ENCODE measurements around the gene EIF2AK3. TPM values are rescaled to one million over a fixed set of nuclear protein-coding genes. Genes with fewer than 3 reads are reported as not detected.

EIF2AK3 gene
- 36.9 TPM for total RNA-seq
- 1 to 10 TPM; 4.5 to 8.1 (median 6.2) TPM for polyA plus RNA-seq

GRCh38 chr2:88627055-88627855, at the start of gene EIF2AK3:
TSS of gene EIF2AK3 (minus strand) at chr2:88627464. CDS start at chr2:88627274, 190 bp downstream.
- Mint-ChIP-seq H3K27ac (peak within 1 kb of the TSS; percentile 91 to 95 (median 94)), H3K27me3 (no peaks in the 10 kb centered on the region), H3K4me1 (peaks cover 0 to 22% (median 11%) of the 10 kb centered on the region in 4 donors), H3K4me3 (peak within 1 kb of the TSS in 3 of 4 donors; percentile 94 to 97 (median 96)), H3K36me3 (no peaks in the 10 kb centered on the region), H3K9me3 (peaks cover 0 to 2% (median 0%) of the 10 kb centered on the region in 7 donors)
- peak within 1 kb of the TSS; percentile 92 for H3K4me3 ChIP-seq (ENCODE audit: low read depth, low read length)
- ATAC-seq (ENCODE audit: low read depth in 2 of 2) (peak; percentile 89 to 90), DNase-seq (peak; percentile 93 to 100 (median 98))
- H3K27me3 ChIP-seq (ENCODE audit: control insufficient read depth, insufficient read depth, low read length): no peaks in the 10 kb centered on the region
- H3K27ac ChIP-seq (ENCODE audit: insufficient read depth, low read length, poor library complexity, severe bottlenecking): peak within 1 kb of the TSS; percentile 99
- H3K4me1 ChIP-seq (ENCODE audit: control insufficient read depth, insufficient read depth, low read length, poor library complexity, severe bottlenecking): peaks cover 34% of the 10 kb centered on the region
- no peaks in the 10 kb centered on the region for H3K9me3 ChIP-seq (ENCODE audit: control insufficient read depth in 2 of 2, low read length in 2 of 2)
- no peaks in the 10 kb centered on the region for H3K36me3 ChIP-seq (ENCODE audit: control insufficient read depth, insufficient read depth, low read length)

- no peaks in the 10 kb centered on the region for H3K4me1 ChIP-seq (ENCODE audit: control insufficient read depth, insufficient read depth, low read length, poor library complexity, severe bottlenecking)
- H3K27me3 ChIP-seq (ENCODE audit: control insufficient read depth, insufficient read depth, low read length): no peaks in the 10 kb centered on the region
- Mint-ChIP-seq H3K36me3 (peaks cover 2% of the 10 kb centered on the region), H3K4me1 (peaks cover 0 to 6% (median 2%) of the 10 kb centered on the region in 4 donors), H3K27me3 (peaks cover 5% of the 10 kb centered on the region), H3K9me3 (peaks cover 0 to 2% (median 0%) of the 10 kb centered on the region in 7 donors), H3K27ac (no peak overlapping the region), H3K4me3 (no peak overlapping the region)
- ATAC-seq (ENCODE audit: low read depth in 2 of 2) (no peak), DNase-seq (no peak)
- no peak overlapping the region for H3K4me3 ChIP-seq (ENCODE audit: low read depth, low read length)
- no peaks in the 10 kb centered on the region for H3K9me3 ChIP-seq (ENCODE audit: control insufficient read depth in 2 of 2, low read length in 2 of 2)
- H3K36me3 ChIP-seq (ENCODE audit: control insufficient read depth, insufficient read depth, low read length): no peaks in the 10 kb centered on the region
- no peak overlapping the region for H3K27ac ChIP-seq (ENCODE audit: insufficient read depth, low read length, poor library complexity, severe bottlenecking)
Measured at GRCh38 chr2:88673363-88673762, 46.1 kb upstream of the EIF2AK3 start.

- H3K9me3 Mint-ChIP-seq: peaks cover 0 to 2% (median 0%) of the 10 kb centered on the region in 7 donors
- Histone ChIP-seq H3K9me3 (ENCODE audit: control insufficient read depth in 2 of 2, low read length in 2 of 2) (no peaks in the 10 kb centered on the region), H3K27me3 (ENCODE audit: control insufficient read depth, insufficient read depth, low read length) (no peaks in the 10 kb centered on the region), H3K27ac (ENCODE audit: insufficient read depth, low read length, poor library complexity, severe bottlenecking) (no peak overlapping the region), H3K4me1 (ENCODE audit: control insufficient read depth, insufficient read depth, low read length, poor library complexity, severe bottlenecking) (no peaks in the 10 kb centered on the region), H3K4me3 (ENCODE audit: low read depth, low read length) (no peak overlapping the region), H3K36me3 (ENCODE audit: control insufficient read depth, insufficient read depth, low read length) (no peaks in the 10 kb centered on the region)
- peaks cover 5% of the 10 kb centered on the region for H3K27me3 Mint-ChIP-seq
- DNase-seq: peak in 2 of 3 donors; percentile 44 to 57
- ATAC-seq (ENCODE audit: low read depth in 2 of 2): peak in 1 of 2 donors; percentile 61
- H3K27ac Mint-ChIP-seq: no peak overlapping the region
- peaks cover 0 to 6% (median 2%) of the 10 kb centered on the region in 4 donors for H3K4me1 Mint-ChIP-seq
- no peak overlapping the region for H3K4me3 Mint-ChIP-seq
- no peaks in the 10 kb centered on the region for H3K36me3 Mint-ChIP-seq
Measured at GRCh38 chr2:88671786-88672427, 44.6 kb upstream of the EIF2AK3 start.

- no peak overlapping the region for H3K27ac Mint-ChIP-seq
- no peaks in the 10 kb centered on the region for H3K9me3 ChIP-seq (ENCODE audit: control insufficient read depth in 2 of 2, low read length in 2 of 2)
- no peak overlapping the region for H3K4me3 ChIP-seq (ENCODE audit: low read depth, low read length)
- no peaks in the 10 kb centered on the region for H3K27me3 ChIP-seq (ENCODE audit: control insufficient read depth, insufficient read depth, low read length)
- no peaks in the 10 kb centered on the region for H3K36me3 Mint-ChIP-seq
- no peak overlapping the region for H3K27ac ChIP-seq (ENCODE audit: insufficient read depth, low read length, poor library complexity, severe bottlenecking)
- no peaks in the 10 kb centered on the region for H3K4me1 ChIP-seq (ENCODE audit: control insufficient read depth, insufficient read depth, low read length, poor library complexity, severe bottlenecking)
- peaks cover 5% of the 10 kb centered on the region for H3K27me3 Mint-ChIP-seq
- peaks cover 0 to 2% (median 0%) of the 10 kb centered on the region in 7 donors for H3K9me3 Mint-ChIP-seq
- DNase-seq: peak in 2 of 3 donors; percentile 11 to 49
- peaks cover 0 to 6% (median 2%) of the 10 kb centered on the region in 4 donors for H3K4me1 Mint-ChIP-seq
- no peak overlapping the region for H3K4me3 Mint-ChIP-seq
- H3K36me3 ChIP-seq (ENCODE audit: control insufficient read depth, insufficient read depth, low read length): no peaks in the 10 kb centered on the region
- ATAC-seq (ENCODE audit: low read depth in 2 of 2): peak; percentile 52 to 55
Measured at GRCh38 chr2:88669482-88670214, 42.4 kb upstream of the EIF2AK3 start.

- Mint-ChIP-seq H3K4me3 (no peak overlapping the region), H3K9me3 (peaks cover 0 to 2% (median 0%) of the 10 kb centered on the region in 7 donors), H3K27ac (no peak overlapping the region), H3K4me1 (peaks cover 0 to 6% (median 2%) of the 10 kb centered on the region in 4 donors), H3K36me3 (no peaks in the 10 kb centered on the region), H3K27me3 (peaks cover 5% of the 10 kb centered on the region)
- Histone ChIP-seq H3K27me3 (ENCODE audit: control insufficient read depth, insufficient read depth, low read length) (no peaks in the 10 kb centered on the region), H3K4me3 (ENCODE audit: low read depth, low read length) (no peak overlapping the region), H3K36me3 (ENCODE audit: control insufficient read depth, insufficient read depth, low read length) (no peaks in the 10 kb centered on the region), H3K4me1 (ENCODE audit: control insufficient read depth, insufficient read depth, low read length, poor library complexity, severe bottlenecking) (no peaks in the 10 kb centered on the region), H3K9me3 (ENCODE audit: control insufficient read depth in 2 of 2, low read length in 2 of 2) (no peaks in the 10 kb centered on the region), H3K27ac (ENCODE audit: insufficient read depth, low read length, poor library complexity, severe bottlenecking) (no peak overlapping the region)
- DNase-seq (no peak), ATAC-seq (ENCODE audit: low read depth in 2 of 2) (no peak)
Measured at GRCh38 chr2:88668862-88669261, 41.6 kb upstream of the EIF2AK3 start.

- Histone ChIP-seq H3K27me3 (ENCODE audit: control insufficient read depth, insufficient read depth, low read length) (no peaks in the 10 kb centered on the region), H3K27ac (ENCODE audit: insufficient read depth, low read length, poor library complexity, severe bottlenecking) (no peak overlapping the region), H3K36me3 (ENCODE audit: control insufficient read depth, insufficient read depth, low read length) (no peaks in the 10 kb centered on the region), H3K4me1 (ENCODE audit: control insufficient read depth, insufficient read depth, low read length, poor library complexity, severe bottlenecking) (no peaks in the 10 kb centered on the region), H3K9me3 (ENCODE audit: control insufficient read depth in 2 of 2, low read length in 2 of 2) (no peaks in the 10 kb centered on the region), H3K4me3 (ENCODE audit: low read depth, low read length) (no peak overlapping the region)
- H3K27me3 Mint-ChIP-seq: peaks cover 5% of the 10 kb centered on the region
- H3K36me3 Mint-ChIP-seq: no peaks in the 10 kb centered on the region
- H3K9me3 Mint-ChIP-seq: peaks cover 0 to 2% (median 0%) of the 10 kb centered on the region in 7 donors
- H3K4me3 Mint-ChIP-seq: no peak overlapping the region
- DNase-seq (peak in 1 of 3 donors; percentile 12), ATAC-seq (ENCODE audit: low read depth in 2 of 2) (no peak)
- peaks cover 0 to 6% (median 2%) of the 10 kb centered on the region in 4 donors for H3K4me1 Mint-ChIP-seq
- H3K27ac Mint-ChIP-seq: no peak overlapping the region
Measured at GRCh38 chr2:88667219-88667618, 40.0 kb upstream of the EIF2AK3 start.

- no peaks in the 10 kb centered on the region for H3K9me3 ChIP-seq (ENCODE audit: control insufficient read depth in 2 of 2, low read length in 2 of 2)
- H3K4me3 ChIP-seq (ENCODE audit: low read depth, low read length): no peak overlapping the region
- Mint-ChIP-seq H3K4me1 (no peaks in the 10 kb centered on the region), H3K4me3 (no peak overlapping the region), H3K9me3 (peaks cover 0 to 2% (median 0%) of the 10 kb centered on the region in 7 donors), H3K27me3 (no peaks in the 10 kb centered on the region), H3K27ac (no peak overlapping the region), H3K36me3 (no peaks in the 10 kb centered on the region)
- H3K27me3 ChIP-seq (ENCODE audit: control insufficient read depth, insufficient read depth, low read length): no peaks in the 10 kb centered on the region
- H3K27ac ChIP-seq (ENCODE audit: insufficient read depth, low read length, poor library complexity, severe bottlenecking): no peak overlapping the region
- no peaks in the 10 kb centered on the region for H3K4me1 ChIP-seq (ENCODE audit: control insufficient read depth, insufficient read depth, low read length, poor library complexity, severe bottlenecking)
- no peaks in the 10 kb centered on the region for H3K36me3 ChIP-seq (ENCODE audit: control insufficient read depth, insufficient read depth, low read length)
- no peak for DNase-seq
- ATAC-seq (ENCODE audit: low read depth in 2 of 2): no peak
Measured at GRCh38 chr2:88666576-88666975, 39.3 kb upstream of the EIF2AK3 start.
